ENCODE data around the gene CREBL2. TPM values are rescaled to one million over a fixed set of nuclear protein-coding genes. Genes with fewer than 3 reads are reported as not detected.

CREBL2 gene
- total RNA-seq, 1 experiment from 2014 or later: 17.8 TPM

DNA sequence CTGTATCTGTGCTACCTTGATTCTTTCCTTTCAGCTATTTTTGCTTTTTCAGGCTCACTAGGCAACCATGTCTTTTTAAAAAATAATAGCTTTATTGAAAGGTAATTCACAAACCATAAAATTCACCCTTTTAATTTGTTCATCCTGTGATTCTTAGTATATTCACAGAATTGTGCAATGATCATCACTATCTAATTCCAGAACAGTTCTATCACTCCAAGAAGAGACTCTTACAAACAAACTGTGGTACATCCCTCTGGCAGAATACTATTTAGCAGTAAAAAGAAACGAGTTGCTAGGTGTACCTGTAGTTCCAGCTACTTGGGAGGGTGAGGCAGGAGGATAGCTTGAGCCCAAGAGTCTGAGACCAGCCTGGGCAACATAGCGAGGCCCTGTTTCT, 14.8 kb downstream of the CREBL2 start:
- Histone ChIP-seq H3K27ac (ENCODE audit: low read depth, low read length, poor library complexity, severe bottlenecking) (no peak overlapping the region), H3K27me3 (replicated peaks; ENCODE audit: insufficient read depth, low read depth, low read length, poor library complexity) (no peaks in the 10 kb centered on the region), H3K4me3 (ENCODE audit: low read depth, low read length, poor library complexity, severe bottlenecking) (no peak overlapping the region), H3K4me1 (ENCODE audit: insufficient read depth, low read length, poor library complexity, severe bottlenecking) (peaks cover 8% of the 10 kb centered on the region), H3K9me3 (ENCODE audit: low read depth, low read length, poor library complexity, severe bottlenecking) (no peaks in the 10 kb centered on the region), H3K36me3 (ENCODE audit: insufficient read depth, low read length, poor library complexity, severe bottlenecking) (no peaks in the 10 kb centered on the region)
- no peak for DNase-seq (ENCODE audit: low spot score)
- intact Hi-C loops (cut with micrococcal nuclease; ENCODE audit: unreplicated experiment): no loop called here
- POLR2A ChIA-PET (ENCODE audit: low non-redundant PET): no interaction called here
- CTCF ChIA-PET: no interaction called here
- no TSS peak for BruUV-seq (replicated peaks)
- TF ChIP-seq, protein P1, sequence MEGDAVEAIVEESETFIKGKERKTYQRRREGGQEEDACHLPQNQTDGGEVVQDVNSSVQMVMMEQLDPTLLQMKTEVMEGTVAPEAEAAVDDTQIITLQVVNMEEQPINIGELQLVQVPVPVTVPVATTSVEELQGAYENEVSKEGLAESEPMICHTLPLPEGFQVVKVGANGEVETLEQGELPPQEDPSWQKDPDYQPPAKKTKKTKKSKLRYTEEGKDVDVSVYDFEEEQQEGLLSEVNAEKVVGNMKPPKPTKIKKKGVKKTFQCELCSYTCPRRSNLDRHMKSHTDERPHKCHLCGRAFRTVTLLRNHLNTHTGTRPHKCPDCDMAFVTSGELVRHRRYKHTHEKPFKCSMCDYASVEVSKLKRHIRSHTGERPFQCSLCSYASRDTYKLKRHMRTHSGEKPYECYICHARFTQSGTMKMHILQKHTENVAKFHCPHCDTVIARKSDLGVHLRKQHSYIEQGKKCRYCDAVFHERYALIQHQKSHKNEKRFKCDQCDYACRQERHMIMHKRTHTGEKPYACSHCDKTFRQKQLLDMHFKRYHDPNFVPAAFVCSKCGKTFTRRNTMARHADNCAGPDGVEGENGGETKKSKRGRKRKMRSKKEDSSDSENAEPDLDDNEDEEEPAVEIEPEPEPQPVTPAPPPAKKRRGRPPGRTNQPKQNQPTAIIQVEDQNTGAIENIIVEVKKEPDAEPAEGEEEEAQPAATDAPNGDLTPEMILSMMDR (conservative IDR thresholded peaks at IDR 0.05; ENCODE audit: low read depth, low read length): no peak
- no peak for TF ChIP-seq EZH2 (IDR thresholded peaks at IDR 0.05; ENCODE audit: borderline replicate concordance, low read depth, low read length, poor library complexity, severe bottlenecking)

DNA sequence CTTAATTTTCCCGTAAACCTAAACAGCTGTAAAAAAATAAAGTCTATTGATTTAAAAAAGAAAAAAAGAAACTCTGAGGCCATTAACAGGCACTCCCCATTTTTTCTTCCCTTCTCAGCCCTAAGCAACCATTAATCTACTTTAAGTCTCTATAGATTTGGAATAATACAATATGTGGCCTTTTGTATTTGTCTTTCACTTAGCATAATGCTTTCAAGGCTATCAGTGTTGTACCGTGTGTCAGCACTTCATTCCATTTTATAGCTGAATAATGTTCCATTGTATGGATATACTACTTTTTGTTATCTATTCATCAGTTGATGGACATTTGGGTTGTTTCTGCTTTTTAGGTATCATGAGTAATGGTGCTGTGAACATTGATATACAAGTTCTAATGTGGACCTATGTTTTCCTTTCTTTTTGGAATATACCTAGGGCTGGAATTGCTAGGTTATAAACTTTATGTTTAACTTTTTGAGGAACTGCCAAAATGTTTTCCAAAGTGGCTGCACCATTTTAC, 15.7 kb downstream of the CREBL2 start:
- no peak for DNase-seq (ENCODE audit: low spot score)
- H3K9me3 ChIP-seq (ENCODE audit: low read depth, low read length, poor library complexity, severe bottlenecking): no peaks in the 10 kb centered on the region
- H3K4me1 ChIP-seq (ENCODE audit: insufficient read depth, low read length, poor library complexity, severe bottlenecking): peaks cover 8% of the 10 kb centered on the region
- no peak for TF ChIP-seq EZH2 (IDR thresholded peaks at IDR 0.05; ENCODE audit: borderline replicate concordance, low read depth, low read length, poor library complexity, severe bottlenecking)
- TF ChIP-seq, protein P1 (conservative IDR thresholded peaks at IDR 0.05; ENCODE audit: low read depth, low read length): no peak
- no peaks in the 10 kb centered on the region for H3K27me3 ChIP-seq (replicated peaks; ENCODE audit: insufficient read depth, low read depth, low read length, poor library complexity)
- no peak overlapping the region for H3K27ac ChIP-seq (ENCODE audit: low read depth, low read length, poor library complexity, severe bottlenecking)
- no peak overlapping the region for H3K4me3 ChIP-seq (ENCODE audit: low read depth, low read length, poor library complexity, severe bottlenecking)
- ChIA-PET CTCF (no interaction called here), POLR2A (ENCODE audit: low non-redundant PET) (interaction anchor here (0.5 kb wide), 1 partner anchor 114 kb away, joined by 4 read pairs; no protein-coding TSS in a partner anchor)
- intact Hi-C loops (cut with micrococcal nuclease; ENCODE audit: unreplicated experiment): no loop called here
- no TSS peak for BruUV-seq (replicated peaks)
- no peaks in the 10 kb centered on the region for H3K36me3 ChIP-seq (ENCODE audit: insufficient read depth, low read length, poor library complexity, severe bottlenecking)

DNA sequence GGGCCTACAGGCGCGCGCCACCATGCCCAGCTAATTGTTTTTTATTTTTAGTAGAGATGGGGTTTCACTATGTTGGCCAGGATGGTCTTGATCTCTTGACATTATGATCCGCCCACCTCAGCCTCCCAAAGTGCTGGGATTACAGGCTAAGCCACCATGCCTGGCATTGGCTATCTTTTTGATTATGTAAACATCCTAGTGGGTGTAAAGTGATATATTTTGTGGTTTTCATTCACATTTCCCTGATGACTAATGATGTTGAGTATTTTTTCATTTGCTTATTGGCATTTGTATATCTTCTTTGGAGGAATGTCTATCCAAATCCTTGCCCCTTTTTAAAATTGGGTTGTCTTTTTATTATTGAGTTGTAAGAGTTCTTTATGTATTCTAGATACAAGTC, 16.3 kb downstream of the CREBL2 start:
- intact Hi-C loops (cut with micrococcal nuclease; ENCODE audit: unreplicated experiment): no loop called here
- Histone ChIP-seq H3K27me3 (replicated peaks; ENCODE audit: insufficient read depth, low read depth, low read length, poor library complexity) (no peaks in the 10 kb centered on the region), H3K36me3 (ENCODE audit: insufficient read depth, low read length, poor library complexity, severe bottlenecking) (no peaks in the 10 kb centered on the region), H3K4me3 (ENCODE audit: low read depth, low read length, poor library complexity, severe bottlenecking) (no peak overlapping the region), H3K9me3 (ENCODE audit: low read depth, low read length, poor library complexity, severe bottlenecking) (no peaks in the 10 kb centered on the region), H3K4me1 (ENCODE audit: insufficient read depth, low read length, poor library complexity, severe bottlenecking) (peaks cover 8% of the 10 kb centered on the region), H3K27ac (ENCODE audit: low read depth, low read length, poor library complexity, severe bottlenecking) (no peak overlapping the region)
- DNase-seq (ENCODE audit: low spot score): no peak
- TF ChIP-seq, protein P1 (conservative IDR thresholded peaks at IDR 0.05; ENCODE audit: low read depth, low read length): no peak
- no peak for TF ChIP-seq EZH2 (IDR thresholded peaks at IDR 0.05; ENCODE audit: borderline replicate concordance, low read depth, low read length, poor library complexity, severe bottlenecking)
- ChIA-PET CTCF (no interaction called here), POLR2A (ENCODE audit: low non-redundant PET) (interaction anchor here (0.5 kb wide), 1 partner anchor 114 kb away, joined by 4 read pairs; no protein-coding TSS in a partner anchor)
- BruUV-seq (replicated peaks): no TSS peak
